H1 (cell line): Measurements from ENCODE around the gene GABRP. TPM values are rescaled to one million over a fixed set of nuclear protein-coding genes. Genes with fewer than 3 reads are reported as not detected.

ENCODE experiments used
- CTCF ChIA-PET: fragments of 300-600 bp; sonication (Branson Sonifier 250); formaldehyde crosslinking; loops from one replicate; lab custom pipeline; 2021; ENCODE audit not compliant: partially characterized antibody; lab: Charles Lee
- POLR2A ChIA-PET: fragments of 300-600 bp; sonication (Branson Sonifier 250); formaldehyde crosslinking; loops from one replicate; lab custom pipeline; 2021; ENCODE audit warnings: inconsistent platforms; ENCODE audit not compliant: partially characterized antibody; lab: Charles Lee
- DNase-seq, 2 experiments: peaks; one replicate each; pipeline versions ENCODE4 v3.0.0 to v3.0.0-alpha.2; 2010 to 2022; ENCODE audit warnings: low spot score in 2 of 2, low read depth in 1 of 2, mixed read lengths in 1 of 2
- FAIRE-seq: peaks from 2 replicates; lab custom pipeline; 2011; peaks lifted over from hg19 to GRCh38; lab: Jason Lieb, UNC
- H2AFZ ChIP-seq: 2 replicates; pipeline ENCODE4 v1.8.1; 2012; ENCODE audit warnings: low read length, inconsistent platforms
- H2AK5ac ChIP-seq: 2 replicates; pipeline ENCODE4 v1.6.1; 2013; ENCODE audit warnings: low read depth, low read length
- H2BK120ac ChIP-seq: replicated peaks from 2 replicates; pipeline ENCODE3; 2013; ENCODE audit warnings: low read depth, low read length, inconsistent platforms
- H2BK12ac ChIP-seq: 2 replicates; pipeline ENCODE4 v1.6.1; 2013; ENCODE audit warnings: low read depth, low read length
- H2BK15ac ChIP-seq: 2 replicates; pipeline ENCODE4 v1.6.1; 2013; ENCODE audit warnings: low read length
- H2BK20ac ChIP-seq: 2 replicates; pipeline ENCODE4 v1.6.1; 2013; ENCODE audit warnings: low read length
- H2BK5ac ChIP-seq: 2 replicates; pipeline ENCODE4 v1.6.1; 2013; ENCODE audit warnings: low read depth, low read length
- H3K14ac ChIP-seq: 2 replicates; pipeline ENCODE4 v1.6.1; 2013; ENCODE audit warnings: inconsistent platforms; ENCODE audit not compliant: insufficient read length
- H3K18ac ChIP-seq: 2 replicates; pipeline ENCODE4 v1.6.1; 2013; ENCODE audit warnings: low read length; ENCODE audit errors: extremely low read depth
- H3K23ac ChIP-seq: 2 replicates; pipeline ENCODE4 v1.6.1; 2013; ENCODE audit warnings: inconsistent platforms; ENCODE audit not compliant: insufficient read length
- H3K23me2 ChIP-seq: 2 replicates; pipeline ENCODE4 v1.6.1; 2013; ENCODE audit warnings: low read depth, low read length
- H3K27ac ChIP-seq: 2 replicates; pipeline ENCODE4 v1.6.1; 2011; ENCODE audit warnings: low read depth, low read length, inconsistent platforms
- H3K27me3 ChIP-seq, 4 experiments: replicated peaks in 1 of 4; 1 replicate in 1 of 4; 2 replicates in 3 of 4; pipeline versions ENCODE4 v1.6.1 to v1.8.1; 2011 to 2013; ENCODE audit warnings: low read length in 3 of 4, mild to moderate bottlenecking in 3 of 4, inconsistent platforms in 2 of 4, mixed read lengths in 2 of 4, moderate library complexity in 1 of 4; ENCODE audit not compliant: control insufficient read depth in 3 of 4, insufficient read depth in 3 of 4; ENCODE audit errors: extremely low read depth in 1 of 4
- H3K36me3 ChIP-seq, 4 experiments: 2 replicates each; pipeline versions ENCODE4 v1.6.1 to v1.8.1; 2011 to 2013; ENCODE audit warnings: mild to moderate bottlenecking in 4 of 4, low read length in 3 of 4, moderate library complexity in 2 of 4, control low read depth in 1 of 4, inconsistent platforms in 1 of 4; ENCODE audit not compliant: insufficient read depth in 4 of 4, control insufficient read depth in 2 of 4
- H3K4ac ChIP-seq: replicated peaks from 2 replicates; pipeline ENCODE3; 2013; ENCODE audit warnings: low read length, low read depth, mixed read lengths, inconsistent platforms; ENCODE audit not compliant: insufficient read length
- H3K4me1 ChIP-seq, 4 experiments: replicated peaks in 1 of 4; 1 replicate in 1 of 4; 2 replicates in 3 of 4; pipeline versions ENCODE4 v1.6.1 to v1.8.1; 2011 to 2013; ENCODE audit warnings: low read length in 3 of 4, inconsistent platforms in 2 of 4, mixed read lengths in 1 of 4; ENCODE audit not compliant: insufficient read depth in 4 of 4, control insufficient read depth in 3 of 4
- H3K4me2 ChIP-seq, 2 experiments: 2 replicates each; pipeline versions ENCODE4 v1.6.1 to v1.8.1; 2011 to 2013; ENCODE audit warnings: low read depth in 2 of 2, low read length in 2 of 2, control low read depth in 1 of 2, inconsistent platforms in 1 of 2, mild to moderate bottlenecking in 1 of 2; ENCODE audit not compliant: insufficient read depth in 1 of 2
- H3K4me3 ChIP-seq, 4 experiments: fragments of 200-600, 300-600 bp in 1 of 4; sonication (generic), shearing (Covaris generic), sonication (Bioruptor Twin) in 1 of 4; 2 replicates each; pipeline versions ENCODE4 v1.5.1 to v1.8.1; 2011 to 2016; ENCODE audit warnings: low read length in 4 of 4, low read depth in 3 of 4, control low read depth in 2 of 4, inconsistent platforms in 2 of 4, mild to moderate bottlenecking in 2 of 4, mixed read lengths in 1 of 4, moderate library complexity in 1 of 4; ENCODE audit not compliant: insufficient read depth in 2 of 4; ENCODE audit errors: extremely low read depth in 1 of 4
- H3K56ac ChIP-seq: replicated peaks from 2 replicates; pipeline ENCODE3; 2013; ENCODE audit warnings: low read depth, mild to moderate bottlenecking, mixed read lengths, low read length, inconsistent platforms; ENCODE audit not compliant: insufficient read length
- H3K79me1 ChIP-seq: 2 replicates; pipeline ENCODE4 v1.6.1; 2013; ENCODE audit warnings: low read depth, low read length, control low read depth
- H3K79me2 ChIP-seq, 2 experiments: 2 replicates each; pipeline versions ENCODE4 v1.6.1 to v1.8.1; 2012 to 2013; ENCODE audit warnings: low read length in 2 of 2, mild to moderate bottlenecking in 2 of 2, inconsistent platforms in 1 of 2; ENCODE audit not compliant: insufficient read depth in 2 of 2, control insufficient read depth in 1 of 2
- H3K9ac ChIP-seq, 4 experiments: replicated peaks in 1 of 4; 1 replicate in 1 of 4; 2 replicates in 3 of 4; pipeline versions ENCODE4 v1.6.1 to v1.8.1; 2011 to 2013; ENCODE audit warnings: low read depth in 3 of 4, low read length in 3 of 4, control low read depth in 2 of 4, mild to moderate bottlenecking in 2 of 4, moderate library complexity in 2 of 4, inconsistent platforms in 1 of 4; ENCODE audit errors: extremely low read depth in 1 of 4
- H3K9me3 ChIP-seq, 2 experiments: 2 replicates each; pipeline versions ENCODE4 v1.6.1 to v1.8.1; 2012 to 2013; ENCODE audit warnings: mild to moderate bottlenecking in 2 of 2, moderate library complexity in 2 of 2, control low read depth in 1 of 2, inconsistent platforms in 1 of 2, low read depth in 1 of 2, low read length in 1 of 2, mixed read lengths in 1 of 2; ENCODE audit not compliant: insufficient read depth in 2 of 2
- H4K20me1 ChIP-seq, 2 experiments: replicated peaks in 1 of 2; 2 replicates each; pipeline versions ENCODE3 to v1.8.1; 2011 to 2013; ENCODE audit warnings: inconsistent platforms in 2 of 2, low read length in 2 of 2, mild to moderate bottlenecking in 1 of 2; ENCODE audit not compliant: insufficient read depth in 2 of 2, control insufficient read depth in 1 of 2
- H4K5ac ChIP-seq: 2 replicates; pipeline ENCODE4 v1.6.1; 2013; ENCODE audit warnings: low read length, low read depth, mixed read lengths, inconsistent platforms; ENCODE audit not compliant: insufficient read length
- H4K8ac ChIP-seq: 2 replicates; pipeline ENCODE4 v1.8.0; 2013; ENCODE audit warnings: mild to moderate bottlenecking, moderate library complexity, low read length, inconsistent platforms; ENCODE audit not compliant: insufficient read depth; ENCODE audit errors: extremely low read depth
- H4K91ac ChIP-seq: replicated peaks from 2 replicates; pipeline ENCODE3; 2013; ENCODE audit warnings: low read length, mixed read lengths, inconsistent platforms; ENCODE audit not compliant: insufficient read length
- BCL11A ChIP-seq, 2 experiments: IDR thresholded peaks; one replicate each; pipeline ENCODE4 v1.6.1; 2011; ENCODE audit warnings: low read depth in 2 of 2, low read length in 2 of 2, mild to moderate bottlenecking in 2 of 2
- CBX8 ChIP-seq: fragments of 300-800, 300-1000 bp; sonication (generic); IDR thresholded peaks from 2 replicates; pipeline ENCODE4 v1.7.1; 2016; ENCODE audit warnings: low read depth, low read length, borderline replicate concordance
- CTBP2 ChIP-seq: IDR thresholded peaks from 2 replicates; pipeline ENCODE4 v1.7.0; 2011; ENCODE audit warnings: borderline replicate concordance, mild to moderate bottlenecking, moderate library complexity, mixed read lengths, low read length; ENCODE audit not compliant: insufficient read depth, insufficient read length
- NANOG ChIP-seq: IDR thresholded peaks from 2 replicates; pipeline ENCODE4 v1.6.1; 2011; ENCODE audit warnings: low read length, low read depth, mild to moderate bottlenecking, inconsistent platforms; ENCODE audit not compliant: insufficient read depth, poor library complexity, severe bottlenecking
- SIX5 ChIP-seq: IDR thresholded peaks from 2 replicates; pipeline ENCODE4 v1.6.1; 2011; ENCODE audit warnings: mild to moderate bottlenecking, low read depth, low read length
- polyA plus RNA-seq, 7 experiments: library from polyadenylated mRNA; depleted of rRNA in 3 of 7; stranded (reverse) in 5 of 7; unstranded in 2 of 7; fragments of >200 nt in 5 of 7; fragments of 200-250 nt in 2 of 7; gene quantifications; 1 replicate in 5 of 7; 2 replicates in 1 of 7; 4 replicates in 1 of 7; pipeline versions ENCODE4 v1.2.1 to v1.2.3, GENCODE V29; 2011 to 2013; ENCODE audit warnings: missing spikeins in 2 of 7, mixed read lengths in 2 of 7
- total RNA-seq: library from RNA; stranded (reverse); fragmentation: NEBNext Ultra II Directional; extraction: Animal tissue kit (Norgen Biotek cat#: 25700); gene quantifications from 2 replicates; pipeline ENCODE4 v1.2.1, GENCODE V29; 2021
- TF ChIP-seq, protein P1 (sequence below), 3 experiments: IDR thresholded peaks; 1 replicate in 2 of 3; 2 replicates in 1 of 3; pipeline versions ENCODE4 v1.5.1 to v1.6.1; 2011; ENCODE audit warnings: low read length in 3 of 3, mild to moderate bottlenecking in 3 of 3, inconsistent platforms in 2 of 3, low read depth in 1 of 3, moderate library complexity in 1 of 3; ENCODE audit not compliant: insufficient read depth in 1 of 3; ENCODE audit errors: control extremely low read depth in 1 of 3
- TF ChIP-seq, protein P2 (sequence below): IDR thresholded peaks from 2 replicates; pipeline ENCODE4 v1.6.1; 2011; ENCODE audit warnings: low read length, improper control_type of control experiment

GABRP gene
- total and polyA plus RNA-seq, 2 of the 8 experiments (the other 6 are each of a cell fraction or from before 2014, with no cell fraction given) = 3.7 to 4.0 TPM

- Histone ChIP-seq H3K79me2 (no peaks in the 10 kb centered on the region), H2BK15ac (no peak overlapping the region), H3K9ac (no peak overlapping the region), H4K5ac (no peak overlapping the region), H2BK20ac (no peak overlapping the region), H3K27ac (no peak overlapping the region), H3K4me2 (no peak overlapping the region), H3K4ac (no peak overlapping the region), H3K18ac (no peak overlapping the region), H3K23me2 (no peaks in the 10 kb centered on the region), H2BK12ac (no peak overlapping the region), H3K14ac (no peak overlapping the region), H2BK5ac (no peak overlapping the region), H3K27me3 (no peaks in the 10 kb centered on the region), H3K79me1 (no peaks in the 10 kb centered on the region), H4K91ac (no peak overlapping the region), H3K36me3 (no peaks in the 10 kb centered on the region), H4K8ac (no peak overlapping the region), H2BK120ac (no peak overlapping the region), H3K56ac (no peak overlapping the region), H3K4me1 (no peaks in the 10 kb centered on the region), H3K4me3 (no peak overlapping the region), H2AK5ac (no peak overlapping the region), H4K20me1 (no peaks in the 10 kb centered on the region), H3K9me3 (0 out of 4 replicates have a peak, but pooled peaks cover 0 to 2% of the 10 kb centered on the region in 2 experiments), H3K23ac (no peak overlapping the region), H2AFZ (no peak overlapping the region)
- DNase-seq = no peak
- ChIA-PET CTCF (interaction anchor here (1.1 to 1.4 kb wide), 2 partner anchors 30 to 51 kb away, joined by 3 read pairs; no protein-coding TSS in a partner anchor), POLR2A (no interaction called here)
- TF ChIP-seq, protein P1, sequence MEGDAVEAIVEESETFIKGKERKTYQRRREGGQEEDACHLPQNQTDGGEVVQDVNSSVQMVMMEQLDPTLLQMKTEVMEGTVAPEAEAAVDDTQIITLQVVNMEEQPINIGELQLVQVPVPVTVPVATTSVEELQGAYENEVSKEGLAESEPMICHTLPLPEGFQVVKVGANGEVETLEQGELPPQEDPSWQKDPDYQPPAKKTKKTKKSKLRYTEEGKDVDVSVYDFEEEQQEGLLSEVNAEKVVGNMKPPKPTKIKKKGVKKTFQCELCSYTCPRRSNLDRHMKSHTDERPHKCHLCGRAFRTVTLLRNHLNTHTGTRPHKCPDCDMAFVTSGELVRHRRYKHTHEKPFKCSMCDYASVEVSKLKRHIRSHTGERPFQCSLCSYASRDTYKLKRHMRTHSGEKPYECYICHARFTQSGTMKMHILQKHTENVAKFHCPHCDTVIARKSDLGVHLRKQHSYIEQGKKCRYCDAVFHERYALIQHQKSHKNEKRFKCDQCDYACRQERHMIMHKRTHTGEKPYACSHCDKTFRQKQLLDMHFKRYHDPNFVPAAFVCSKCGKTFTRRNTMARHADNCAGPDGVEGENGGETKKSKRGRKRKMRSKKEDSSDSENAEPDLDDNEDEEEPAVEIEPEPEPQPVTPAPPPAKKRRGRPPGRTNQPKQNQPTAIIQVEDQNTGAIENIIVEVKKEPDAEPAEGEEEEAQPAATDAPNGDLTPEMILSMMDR (IDR thresholded peaks at IDR 0.05; ENCODE audit: control extremely low read depth in 1 of 3, insufficient read depth in 1 of 3, low read depth in 1 of 3, low read length in 3 of 3) = no peak
- TF ChIP-seq NANOG (no peak), BCL11A (IDR thresholded peaks at IDR 0.05; ENCODE audit: low read depth in 2 of 2, low read length in 2 of 2) (no peak), CBX8 (no peak), CTBP2 (no peak), SIX5 (no peak)
- TF ChIP-seq, protein P2, sequence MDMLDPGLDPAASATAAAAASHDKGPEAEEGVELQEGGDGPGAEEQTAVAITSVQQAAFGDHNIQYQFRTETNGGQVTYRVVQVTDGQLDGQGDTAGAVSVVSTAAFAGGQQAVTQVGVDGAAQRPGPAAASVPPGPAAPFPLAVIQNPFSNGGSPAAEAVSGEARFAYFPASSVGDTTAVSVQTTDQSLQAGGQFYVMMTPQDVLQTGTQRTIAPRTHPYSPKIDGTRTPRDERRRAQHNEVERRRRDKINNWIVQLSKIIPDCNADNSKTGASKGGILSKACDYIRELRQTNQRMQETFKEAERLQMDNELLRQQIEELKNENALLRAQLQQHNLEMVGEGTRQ = no peak
- FAIRE-seq = no peak
These were observed 36.3 kb downstream of the GABRP start for GRCh38 chr5:170819824-170820223.
